GM12878 (cell line): Measurements from ENCODE around the gene SLC34A1. TPM values are rescaled to one million over a fixed set of nuclear protein-coding genes. Genes with fewer than 3 reads are reported as not detected.

Source experiments
- ATAC-seq: fragments of 200-7000 bp; cut with Tn5 transposase; 3 replicates; pipeline ENCODE4 v1.9.1; 2020; ENCODE audit warnings: mild to moderate bottlenecking, moderate library complexity
- BruUV-seq: library from RNA; stranded (reverse); fragments of 400-500 nt; replicated peaks from 2 replicates; lab custom pipeline; 2021; lab: Mats Ljungman, UMichigan
- CTCF ChIA-PET: fragments of 300-600 bp; sonication (Branson Sonifier 250); formaldehyde crosslinking; extraction: SDS; loops from one replicate; lab custom pipeline; 2021; ENCODE audit warnings: inconsistent platforms; lab: Yijun Ruan, JAX
- POLR2A ChIA-PET: fragments of 350-600 bp; formaldehyde crosslinking; extraction: SDS; loops from one replicate; lab custom pipeline; 2021; ENCODE audit warnings: inconsistent platforms; lab: Charles Lee
- RAD21 ChIA-PET: fragments of 300-600 bp; sonication (Branson Sonifier 250); formaldehyde crosslinking; loops from one replicate; lab custom pipeline; 2023; ENCODE audit warnings: antibody characterized with exemption; ENCODE audit not compliant: unreplicated experiment; lab: Charles Lee
- SMC1A ChIA-PET: fragments of 300-600 bp; sonication (Branson Sonifier 250); formaldehyde crosslinking; loops from one replicate; lab custom pipeline; 2023; ENCODE audit not compliant: unreplicated experiment, uncharacterized antibody; lab: Charles Lee
- DNase-seq: peaks from one replicate; pipeline ENCODE4 v3.0.0-alpha.2; 2011; ENCODE audit warnings: low read depth, low spot score
- FAIRE-seq: peaks from 3 replicates; lab custom pipeline; 2011; peaks lifted over from hg19 to GRCh38; lab: Jason Lieb, UNC
- H2AFZ ChIP-seq: 2 replicates; pipeline ENCODE4 v1.6.0; 2011; ENCODE audit warnings: low read depth, low read length, control low read depth; ENCODE audit not compliant: control insufficient read depth
- H3K27ac ChIP-seq: 2 replicates; pipeline ENCODE4 v1.5.1; 2011; ENCODE audit warnings: control low read depth; ENCODE audit not compliant: control insufficient read depth, insufficient read depth
- H3K27me3 ChIP-seq, 2 experiments: replicated peaks in 1 of 2; 2 replicates each; pipeline versions ENCODE4 v1.6.0 to v1.6.1; 2011; ENCODE audit warnings: low read length in 1 of 2; ENCODE audit not compliant: control insufficient read depth in 2 of 2, insufficient read depth in 2 of 2
- H3K36me3 ChIP-seq, 2 experiments: 2 replicates each; pipeline ENCODE4 v1.5.1; 2011; ENCODE audit warnings: low read length in 1 of 2; ENCODE audit not compliant: control insufficient read depth in 2 of 2, insufficient read depth in 2 of 2
- H3K4me1 ChIP-seq: 2 replicates; pipeline ENCODE4 v1.6.1; 2011; ENCODE audit warnings: mild to moderate bottlenecking, low read length, moderate library complexity, mixed read lengths; ENCODE audit not compliant: control insufficient read depth, insufficient read depth
- H3K4me2 ChIP-seq: 2 replicates; pipeline ENCODE4 v1.6.0; 2011; ENCODE audit warnings: control low read depth; ENCODE audit not compliant: control insufficient read depth, insufficient read depth
- H3K4me3 ChIP-seq: fragments of 200-600 bp; sonication (generic); 2 replicates; pipeline ENCODE4 v1.5.1; 2016
- H3K79me2 ChIP-seq: 2 replicates; pipeline ENCODE4 v1.6.0; 2011; ENCODE audit warnings: low read length; ENCODE audit not compliant: control insufficient read depth, insufficient read depth
- H3K9ac ChIP-seq: 2 replicates; pipeline ENCODE4 v1.8.0; 2011; ENCODE audit warnings: low read length, control low read depth, mixed read lengths; ENCODE audit not compliant: control insufficient read depth, insufficient read depth
- H3K9me3 ChIP-seq: replicated peaks from 3 replicates; pipeline ENCODE4 v1.5.1; 2011; ENCODE audit warnings: mild to moderate bottlenecking, low read length; ENCODE audit not compliant: control insufficient read depth, insufficient read depth
- H4K20me1 ChIP-seq: 2 replicates; pipeline ENCODE4 v1.6.0; 2011; ENCODE audit not compliant: control insufficient read depth, insufficient read depth
- BCL3 ChIP-seq: IDR thresholded peaks from 2 replicates; pipeline ENCODE4 v1.6.1; 2011; ENCODE audit warnings: borderline replicate concordance, low read depth, mild to moderate bottlenecking, moderate library complexity, low read length; ENCODE audit not compliant: insufficient read depth, poor library complexity, severe bottlenecking
- BHLHE40 ChIP-seq, 2 experiments: fragments of 450-650 bp in 1 of 2; IDR thresholded peaks; 2 replicates each; pipeline ENCODE4 v1.6.1; 2011 to 2017; ENCODE audit warnings: low read depth in 2 of 2, borderline replicate concordance in 1 of 2, improper control_type of control experiment in 1 of 2, low read length in 1 of 2, mild to moderate bottlenecking in 1 of 2
- HDGF ChIP-seq: fragments of 450-650 bp; IDR thresholded peaks from 2 replicates; pipeline ENCODE4 v1.6.1; 2016; ENCODE audit warnings: antibody characterized with exemption
- IKZF1 ChIP-seq: fragments of 450-650 bp; conservative IDR thresholded peaks from 2 replicates; pipeline ENCODE4 v1.6.1; 2017; ENCODE audit warnings: antibody characterized with exemption, mild to moderate bottlenecking
- NR2F1 ChIP-seq: fragments of 450-650 bp; conservative IDR thresholded peaks from 2 replicates; pipeline ENCODE4 v1.6.1; 2017; ENCODE audit warnings: mild to moderate bottlenecking
- PAX5 ChIP-seq: IDR thresholded peaks from 2 replicates; pipeline ENCODE4 v1.6.1; 2011; ENCODE audit warnings: low read depth, low read length, borderline replicate concordance
- POLR2AphosphoS5 ChIP-seq: IDR thresholded peaks from 2 replicates; pipeline ENCODE4 v1.6.1; 2011; ENCODE audit warnings: mild to moderate bottlenecking, low read length, inconsistent platforms
- POU2F2 ChIP-seq: IDR thresholded peaks from 3 replicates; pipeline ENCODE4 v1.6.1; 2011; ENCODE audit warnings: low read depth, mild to moderate bottlenecking, low read length, borderline replicate concordance
- SIX5 ChIP-seq: IDR thresholded peaks from 2 replicates; pipeline ENCODE4 v1.6.1; 2011; ENCODE audit warnings: mild to moderate bottlenecking, low read depth, low read length, moderate library complexity; ENCODE audit not compliant: severe bottlenecking
- TAF1 ChIP-seq: IDR thresholded peaks from 2 replicates; pipeline ENCODE4 v1.6.1; 2011; ENCODE audit warnings: mild to moderate bottlenecking, low read depth, low read length, borderline replicate concordance
- ZBED1 ChIP-seq: IDR thresholded peaks from 2 replicates; pipeline ENCODE4 v1.6.1; 2016; ENCODE audit warnings: borderline replicate concordance
- WGBS: methylation state at CpG from one replicate; pipeline ENCODE4 v1.1.6; 2016; ENCODE audit warnings: low lambda C conversion rate; ENCODE audit not compliant: insufficient replicate concordance, insufficient coverage; ENCODE audit errors: missing lambda C conversion rate; 5-methylcytosine and 5-hydroxymethylcytosine counted together
- in situ Hi-C: fragments of 300-500 bp; cut with MboI; formaldehyde crosslinking; loops from 9 replicates; pipeline ENCODE4 v1.14.3; 2018; ENCODE audit warnings: mixed read lengths
- intact Hi-C: fragments of 100-400 bp; cut with micrococcal nuclease; formaldehyde crosslinking; loops from one replicate; pipeline ENCODE4 v1.14.2; 2022; ENCODE audit not compliant: unreplicated experiment
- polyA plus RNA-seq, 11 experiments: library from polyadenylated mRNA; depleted of rRNA in 4 of 11; unstranded in 6 of 11; stranded (reverse) in 5 of 11; fragments of >200 nt; fragmentation: Nextera tagmentation in 4 of 11; fragmentation: Illumina TruSeq in 1 of 11; extraction: Ambion mirVana in 4 of 11; extraction: Trizol in 1 of 11; gene quantifications; 1 replicate in 1 of 11; 2 replicates in 10 of 11; pipeline versions ENCODE4 v1.2.1 to v1.2.3, GENCODE V29; 2011 to 2016; ENCODE audit warnings: inconsistent platforms in 2 of 11, missing spikeins in 2 of 11, low read depth in 1 of 11
- total RNA-seq, 4 experiments: library from RNA; depleted of rRNA in 3 of 4; stranded (reverse); fragments of >200 nt in 3 of 4; fragmentation: Illumina TruSeq in 1 of 4; extraction: Trizol in 1 of 4; gene quantifications; 2 replicates each; pipeline versions ENCODE4 v1.2.1 to v1.2.3, GENCODE V29; 2013 to 2021
- TF ChIP-seq, protein P1 (sequence below): IDR thresholded peaks from 2 replicates; pipeline ENCODE4 v1.6.1; 2012; ENCODE audit warnings: low read depth, low read length, improper control_type of control experiment
- TF ChIP-seq, protein P2 (sequence below): fragments of 450-650 bp; IDR thresholded peaks from 2 replicates; pipeline ENCODE4 v1.6.1; 2016; ENCODE audit warnings: mild to moderate bottlenecking

Gene SLC34A1
- total and polyA plus RNA-seq, 10 of the 15 experiments (the other 5 are each of a cell fraction or from before 2014, with no cell fraction given), result 0.03 to 0.14 (median 0.09) TPM; not detected in 2

DNA sequence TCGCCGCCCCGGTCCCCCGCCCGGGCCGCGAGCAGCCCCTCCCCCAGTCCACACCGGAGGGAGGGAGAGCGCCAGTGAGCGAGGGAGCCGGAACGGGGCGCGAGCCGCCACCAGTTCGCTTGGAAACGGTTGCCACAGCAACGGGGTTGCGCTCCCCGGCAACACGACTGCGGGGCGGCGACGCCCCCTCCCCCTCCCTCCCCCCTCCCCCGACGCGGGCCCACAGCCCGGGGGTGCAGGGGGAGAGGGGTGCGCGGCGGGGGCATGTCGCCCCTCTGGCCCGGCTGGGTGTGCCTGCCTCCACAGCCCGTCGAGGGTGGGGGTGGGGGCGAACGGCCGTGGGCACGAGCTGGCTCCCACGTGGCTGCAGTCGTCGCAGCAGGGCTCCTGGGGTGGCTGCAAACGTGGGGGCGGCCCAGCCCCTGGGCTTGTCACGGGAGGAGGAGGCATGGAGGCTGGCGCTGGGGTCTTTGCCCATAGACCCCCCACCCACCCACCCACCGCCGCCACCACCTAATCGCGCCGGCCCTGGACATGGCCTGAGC lies 62.9 kb downstream of the SLC34A1 start (continued):
- TF ChIP-seq BCL3 (peak; percentile 8), BHLHE40 (IDR thresholded peaks at IDR 0.05; ENCODE audit: borderline replicate concordance in 1 of 2, low read depth in 2 of 2, low read length in 1 of 2) (0 out of 4 replicates have a peak, but pooled peaks of 1 of the 2 experiments have one; percentile 31), SIX5 (no peak)
- TF ChIP-seq, protein P1, sequence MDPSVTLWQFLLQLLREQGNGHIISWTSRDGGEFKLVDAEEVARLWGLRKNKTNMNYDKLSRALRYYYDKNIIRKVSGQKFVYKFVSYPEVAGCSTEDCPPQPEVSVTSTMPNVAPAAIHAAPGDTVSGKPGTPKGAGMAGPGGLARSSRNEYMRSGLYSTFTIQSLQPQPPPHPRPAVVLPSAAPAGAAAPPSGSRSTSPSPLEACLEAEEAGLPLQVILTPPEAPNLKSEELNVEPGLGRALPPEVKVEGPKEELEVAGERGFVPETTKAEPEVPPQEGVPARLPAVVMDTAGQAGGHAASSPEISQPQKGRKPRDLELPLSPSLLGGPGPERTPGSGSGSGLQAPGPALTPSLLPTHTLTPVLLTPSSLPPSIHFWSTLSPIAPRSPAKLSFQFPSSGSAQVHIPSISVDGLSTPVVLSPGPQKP, result no peak

DNA sequence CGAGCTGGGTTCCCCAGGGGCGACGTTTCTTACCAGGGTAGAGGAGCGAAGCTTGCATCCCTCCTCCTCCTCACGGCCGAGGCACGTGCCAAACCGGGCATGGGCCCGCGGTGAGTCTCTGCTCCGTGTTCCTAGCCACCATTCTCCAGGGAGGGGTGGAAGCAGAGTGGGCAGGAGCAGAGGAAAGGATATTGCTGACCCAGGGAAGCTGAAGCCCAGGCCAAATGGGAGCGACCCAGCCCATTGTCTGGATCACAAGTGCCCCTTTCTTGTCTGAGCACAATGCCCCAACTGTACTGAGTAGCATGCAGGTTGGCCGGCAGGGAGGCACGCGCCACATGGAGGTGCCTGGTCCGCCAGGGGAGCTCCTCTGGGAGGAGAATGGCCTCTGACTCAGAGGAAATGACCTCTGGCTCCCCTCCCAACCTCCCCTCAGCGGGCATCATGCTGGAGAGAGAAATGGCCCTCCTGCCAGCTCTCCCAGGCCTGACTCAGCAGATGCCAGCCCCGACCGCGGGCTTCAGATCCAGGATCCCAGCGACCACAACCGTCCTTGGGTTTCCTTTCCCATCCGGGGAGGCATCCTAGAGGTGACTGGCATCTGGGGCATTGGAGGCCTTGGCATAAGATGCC lies 63.5 kb downstream of the SLC34A1 start:
- Histone ChIP-seq H2AFZ (no peak overlapping the region; the same call in 1 of the 2 replicates), H3K79me2 (peaks cover 14% of the 10 kb centered on the region), H3K27ac (peak overlapping the region; percentile 58), H3K27me3 (no peaks in the 10 kb centered on the region), H3K9me3 (no peaks in the 10 kb centered on the region), H4K20me1 (no peaks in the 10 kb centered on the region), H3K4me2 (peak overlapping the region; percentile 94), H3K9ac (peak overlapping the region; percentile 51), H3K4me3 (peak overlapping the region; percentile 67), H3K4me1 (peaks cover 32% of the 10 kb centered on the region), H3K36me3 (no peaks in the 10 kb centered on the region; a peak in 3 of 4 replicates)
- ATAC-seq, result peak; percentile 13
- ChIA-PET POLR2A (interaction anchor here (0.5 to 13.6 kb wide), 11 partner anchors 11 to 83 kb away, joined by 3 to 358 read pairs (median 7); partner anchors contain the start of genes F12 and GRK6), CTCF (interaction anchor here (1.0 to 16.4 kb wide), 11 partner anchors 10 to 129 kb away, joined by 3 to 391 read pairs (median 8); partner anchors contain the start of genes GRK6 and PFN3), RAD21 (interaction anchor here (1.0 to 13.5 kb wide), 14 partner anchors 8 to 146 kb away, joined by 3 to 291 read pairs (median 6); partner anchors contain the start of genes GRK6 and PDLIM7), SMC1A (interaction anchor here (0.9 to 7.2 kb wide), 15 partner anchors 18 to 139 kb away, joined by 3 to 105 read pairs (median 4); partner anchors contain the start of genes F12, PDLIM7 and PFN3)
- no peak for FAIRE-seq
- in situ Hi-C loops (loop anchor here (5.0 kb wide), 1 partner anchor 130 kb away; no protein-coding TSS in a partner anchor), intact Hi-C loops (loop anchor here (2.0 kb wide), 1 partner anchor 17 kb away; no protein-coding TSS in a partner anchor)
- no peak for DNase-seq
- TF ChIP-seq HDGF (0 out of 2 replicates have a peak, but pooled peaks have one; percentile 20), POLR2AphosphoS5 (peak; percentile 58; the same call in 1 of the 2 replicates), ZBED1 (no peak), TAF1 (no peak), NR2F1 (peak; percentile 84), POU2F2 (peak; percentile 11; the same call in 1 of the 3 replicates), PAX5 (no peak), IKZF1 (peak; percentile 57), BHLHE40 (IDR thresholded peaks at IDR 0.05; ENCODE audit: borderline replicate concordance in 1 of 2, low read depth in 2 of 2, low read length in 1 of 2) (peak; percentile 85 to 95)
- TF ChIP-seq, protein P2, sequence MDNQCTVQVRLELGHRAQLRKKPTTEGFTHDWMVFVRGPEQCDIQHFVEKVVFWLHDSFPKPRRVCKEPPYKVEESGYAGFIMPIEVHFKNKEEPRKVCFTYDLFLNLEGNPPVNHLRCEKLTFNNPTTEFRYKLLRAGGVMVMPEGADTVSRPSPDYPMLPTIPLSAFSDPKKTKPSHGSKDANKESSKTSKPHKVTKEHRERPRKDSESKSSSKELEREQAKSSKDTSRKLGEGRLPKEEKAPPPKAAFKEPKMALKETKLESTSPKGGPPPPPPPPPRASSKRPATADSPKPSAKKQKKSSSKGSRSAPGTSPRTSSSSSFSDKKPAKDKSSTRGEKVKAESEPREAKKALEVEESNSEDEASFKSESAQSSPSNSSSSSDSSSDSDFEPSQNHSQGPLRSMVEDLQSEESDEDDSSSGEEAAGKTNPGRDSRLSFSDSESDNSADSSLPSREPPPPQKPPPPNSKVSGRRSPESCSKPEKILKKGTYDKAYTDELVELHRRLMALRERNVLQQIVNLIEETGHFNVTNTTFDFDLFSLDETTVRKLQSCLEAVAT, result 0 out of 2 replicates have a peak, but pooled peaks have one; percentile 26
- no TSS peak for BruUV-seq
- WGBS, result 13% methylated on average over 20 of the region's 23 CpGs
